ENCODE results near the gene PAIP2. TPM values are rescaled to one million over a fixed set of nuclear protein-coding genes. Genes with fewer than 3 reads are reported as not detected.

Gene PAIP2
- total RNA-seq, 1 experiment from 2014 or later = 81.2 TPM

DNA sequence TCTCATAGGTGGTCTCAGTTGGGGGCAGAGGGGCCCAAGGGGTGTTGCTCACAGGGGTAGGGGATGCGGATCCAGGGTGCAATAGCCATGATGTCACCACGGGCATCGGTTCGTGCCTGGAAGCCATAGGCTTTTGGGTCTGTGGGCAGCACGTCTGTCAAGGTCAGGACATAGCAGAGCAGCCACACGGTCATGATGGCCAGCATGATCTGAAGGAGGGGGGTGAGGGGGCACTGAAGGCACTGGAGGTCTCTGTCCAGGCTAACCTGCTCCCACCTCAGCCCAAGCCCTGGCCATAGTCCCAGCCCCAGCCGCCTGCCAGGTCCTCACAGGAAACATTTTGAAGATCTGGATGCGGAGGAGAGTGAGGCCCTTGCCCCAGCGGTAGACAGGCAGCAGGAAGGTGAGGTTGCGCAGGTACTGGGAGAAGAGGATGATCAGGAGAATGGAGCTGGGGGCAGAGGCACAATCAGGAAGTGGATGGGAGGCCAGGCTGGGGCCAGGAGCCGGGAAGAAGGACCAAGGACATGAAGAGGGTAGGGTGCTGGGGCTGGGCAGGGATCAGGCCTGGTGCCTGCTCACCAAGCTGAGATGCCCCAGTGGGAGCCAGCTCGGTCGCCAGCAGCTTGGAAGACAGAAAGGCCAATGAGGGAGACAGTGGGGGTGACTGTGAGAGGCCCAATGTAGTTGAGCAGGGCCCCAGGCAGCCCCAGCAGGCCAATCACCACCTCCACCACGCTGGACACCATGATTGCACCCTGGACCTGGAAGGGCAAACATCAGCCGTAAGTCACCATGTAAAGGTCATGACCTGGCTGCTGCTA lies 38.2 kb downstream of the PAIP2 start:
- DNase-seq = no peak
- no peak overlapping the region for H3K4me3 Mint-ChIP-seq (ENCODE audit: low read depth, unreplicated experiment)
- H3K4me1 Mint-ChIP-seq (ENCODE audit: low read depth, unreplicated experiment) = peaks cover 19% of the 10 kb centered on the region
- no TSS peak for BruUV-seq (replicated peaks)
- H3K9me3 Mint-ChIP-seq (ENCODE audit: low read depth, unreplicated experiment) = no peaks in the 10 kb centered on the region
- H3K27ac Mint-ChIP-seq (ENCODE audit: unreplicated experiment) = no peak overlapping the region
- no peaks in the 10 kb centered on the region for H3K27me3 Mint-ChIP-seq (ENCODE audit: unreplicated experiment)
- intact Hi-C loops (cut with micrococcal nuclease; ENCODE audit: unreplicated experiment) = no loop called here
- H3K36me3 Mint-ChIP-seq (ENCODE audit: insufficient read depth, unreplicated experiment) = peaks cover 6% of the 10 kb centered on the region
- CTCF ChIA-PET = no interaction called here
- no peak for TF ChIP-seq CTCF (IDR thresholded peaks at IDR 0.05; ENCODE audit: unreplicated experiment)

- no peak overlapping the region for H3K4me3 Mint-ChIP-seq (ENCODE audit: low read depth, unreplicated experiment)
- no TSS peak for BruUV-seq (replicated peaks)
- CTCF ChIA-PET = no interaction called here
- no peaks in the 10 kb centered on the region for H3K9me3 Mint-ChIP-seq (ENCODE audit: low read depth, unreplicated experiment)
- intact Hi-C loops (cut with micrococcal nuclease; ENCODE audit: unreplicated experiment) = no loop called here
- peak overlapping the region; percentile 34 for H3K27ac Mint-ChIP-seq (ENCODE audit: unreplicated experiment)
- H3K36me3 Mint-ChIP-seq (ENCODE audit: insufficient read depth, unreplicated experiment) = peaks cover 6% of the 10 kb centered on the region
- H3K4me1 Mint-ChIP-seq (ENCODE audit: low read depth, unreplicated experiment) = peaks cover 29% of the 10 kb centered on the region
- TF ChIP-seq CTCF (IDR thresholded peaks at IDR 0.05; ENCODE audit: unreplicated experiment) = no peak
- H3K27me3 Mint-ChIP-seq (ENCODE audit: unreplicated experiment) = no peaks in the 10 kb centered on the region
- no peak for DNase-seq
Measured at GRCh38 chr5:139381837-139382761, 40.4 kb downstream of the PAIP2 start.

DNA sequence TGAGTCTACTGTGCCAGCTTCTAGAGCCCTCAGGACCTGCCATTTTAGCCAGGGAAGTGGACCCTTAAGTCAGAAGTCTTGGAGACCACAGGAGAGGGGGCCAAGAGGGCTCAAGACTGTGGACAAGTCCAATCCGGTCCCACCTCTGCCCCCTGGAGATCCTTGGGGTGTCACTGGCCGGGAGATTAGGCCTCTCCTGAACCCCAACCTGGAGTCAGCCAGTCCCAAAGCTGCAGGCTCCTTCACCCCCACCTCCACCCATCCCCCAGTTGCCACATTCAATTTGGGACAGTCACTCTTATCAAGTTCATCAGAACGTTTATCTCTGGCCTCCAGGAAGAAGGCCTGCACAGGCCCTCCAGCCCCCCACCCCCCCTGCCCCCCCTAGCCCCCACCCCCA lies 41.2 kb downstream of the PAIP2 start:
- no peak overlapping the region for H3K4me3 Mint-ChIP-seq (ENCODE audit: low read depth, unreplicated experiment)
- BruUV-seq (replicated peaks) = no TSS peak
- TF ChIP-seq CTCF (IDR thresholded peaks at IDR 0.05; ENCODE audit: unreplicated experiment) = no peak
- CTCF ChIA-PET = interaction anchor here (0.6 kb wide), 1 partner anchor 8 kb away, joined by 8 read pairs; no protein-coding TSS in a partner anchor
- peaks cover 6% of the 10 kb centered on the region for H3K36me3 Mint-ChIP-seq (ENCODE audit: insufficient read depth, unreplicated experiment)
- intact Hi-C loops (cut with micrococcal nuclease; ENCODE audit: unreplicated experiment) = no loop called here
- no peaks in the 10 kb centered on the region for H3K27me3 Mint-ChIP-seq (ENCODE audit: unreplicated experiment)
- peaks cover 29% of the 10 kb centered on the region for H3K4me1 Mint-ChIP-seq (ENCODE audit: low read depth, unreplicated experiment)
- no peak overlapping the region for H3K27ac Mint-ChIP-seq (ENCODE audit: unreplicated experiment)
- no peaks in the 10 kb centered on the region for H3K9me3 Mint-ChIP-seq (ENCODE audit: low read depth, unreplicated experiment)
- DNase-seq = no peak

DNA sequence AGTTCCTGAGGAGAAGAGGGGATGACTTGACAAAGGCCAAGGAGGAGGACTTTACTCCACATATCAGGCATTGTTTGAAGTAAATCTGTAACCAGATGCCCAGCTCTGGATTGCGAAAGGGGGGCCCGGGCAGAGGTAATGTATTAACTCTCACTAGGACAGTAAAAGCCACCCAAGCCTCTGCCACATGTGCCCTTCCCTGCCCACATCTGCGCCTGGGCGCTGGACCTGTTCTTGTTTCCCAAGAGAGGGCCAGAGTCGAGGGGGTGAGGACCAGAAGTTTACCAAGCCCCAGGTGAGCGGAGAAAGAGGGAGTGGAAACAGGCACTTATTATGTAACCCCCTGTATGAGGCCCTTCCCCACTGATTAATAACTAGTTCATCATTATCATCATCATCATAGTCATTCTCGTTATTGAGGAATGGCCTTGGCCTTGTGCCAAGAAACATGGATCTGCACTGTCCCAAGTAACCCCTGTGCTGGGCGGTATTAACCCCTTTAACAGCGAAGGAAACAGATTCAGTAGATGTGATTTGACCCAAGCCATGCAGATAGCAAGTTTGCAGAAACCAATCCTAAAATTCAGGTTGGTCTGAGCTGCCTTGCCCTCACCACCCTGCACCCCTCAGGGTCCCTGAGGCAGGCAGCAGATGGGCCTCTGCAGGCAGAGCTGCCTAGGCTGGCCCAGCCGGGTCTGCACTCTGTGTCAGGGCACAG lies 41.8 kb downstream of the PAIP2 start, which contains the start of gene SLC23A1:
Gene SLC23A1, minus strand, starts transcription at position 23 of the 718 bp plus-strand sequence. CDS start 44 bp downstream, outside the sequence.
- no TSS peak for BruUV-seq (replicated peaks)
- no peaks in the 10 kb centered on the region for H3K9me3 Mint-ChIP-seq (ENCODE audit: low read depth, unreplicated experiment)
- H3K4me3 Mint-ChIP-seq (ENCODE audit: low read depth, unreplicated experiment) = peak within 1 kb of the TSS; percentile 9
- H3K27ac Mint-ChIP-seq (ENCODE audit: unreplicated experiment) = peak within 1 kb of the TSS; percentile 59
- H3K27me3 Mint-ChIP-seq (ENCODE audit: unreplicated experiment) = no peaks in the 10 kb centered on the region
- CTCF ChIA-PET = interaction anchor here (0.6 kb wide), 1 partner anchor 9 kb away, joined by 8 read pairs; no protein-coding TSS in a partner anchor
- H3K36me3 Mint-ChIP-seq (ENCODE audit: insufficient read depth, unreplicated experiment) = peaks cover 6% of the 10 kb centered on the region
- TF ChIP-seq CTCF (IDR thresholded peaks at IDR 0.05; ENCODE audit: unreplicated experiment) = no peak
- peaks cover 29% of the 10 kb centered on the region for H3K4me1 Mint-ChIP-seq (ENCODE audit: low read depth, unreplicated experiment)
- intact Hi-C loops (cut with micrococcal nuclease; ENCODE audit: unreplicated experiment) = no loop called here
- DNase-seq = peak; percentile 75
